HUES6 (cell line): Measurements from ENCODE around the gene CDX1.

Source experiments
- H3K27ac ChIP-seq: 2 replicates; pipeline ENCODE4 v1.7.0; 2013; ENCODE audit warnings: low read depth, mild to moderate bottlenecking, low read length, inconsistent platforms
- H3K27me3 ChIP-seq: 2 replicates; pipeline ENCODE4 v1.6.1; 2013; ENCODE audit warnings: low read length; ENCODE audit not compliant: control insufficient read depth, insufficient read depth
- H3K36me3 ChIP-seq: 2 replicates; pipeline ENCODE4 v1.6.1; 2013; ENCODE audit warnings: low read length; ENCODE audit not compliant: control insufficient read depth, insufficient read depth
- H3K4me1 ChIP-seq: 2 replicates; pipeline ENCODE4 v1.6.1; 2013; ENCODE audit warnings: low read length; ENCODE audit not compliant: control insufficient read depth, insufficient read depth
- H3K4me3 ChIP-seq: 2 replicates; pipeline ENCODE4 v1.5.1; 2013; ENCODE audit warnings: low read depth, low read length
- H3K9ac ChIP-seq: one replicate; pipeline ENCODE4 v1.6.1; 2013; ENCODE audit warnings: mild to moderate bottlenecking, low read length
- H3K9me3 ChIP-seq: 2 replicates; pipeline ENCODE4 v1.6.1; 2013; ENCODE audit warnings: low read depth, low read length; ENCODE audit not compliant: control insufficient read depth, insufficient read depth

Gene CDX1

DNA sequence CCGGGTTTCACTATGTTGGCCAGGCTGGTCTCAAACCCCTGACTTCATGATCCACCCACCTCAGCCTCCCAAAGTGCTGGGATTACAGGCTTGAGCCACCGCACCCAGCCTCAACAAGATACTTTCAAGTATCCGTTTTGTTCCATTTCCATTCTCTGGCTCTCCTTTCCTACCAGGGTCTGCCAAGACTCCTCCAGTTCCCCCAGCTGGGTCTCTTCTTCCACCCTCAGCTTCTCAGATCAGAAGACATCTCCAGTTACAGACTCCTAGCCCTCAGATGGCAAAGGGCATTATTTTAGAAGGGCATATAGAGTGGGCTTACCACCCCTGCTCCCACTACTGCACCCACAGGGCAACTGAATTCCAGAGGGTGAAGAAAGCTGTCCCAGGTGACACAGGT, 9.4 kb upstream of the CDX1 start:
- no peak overlapping the region for H3K27ac ChIP-seq

DNA sequence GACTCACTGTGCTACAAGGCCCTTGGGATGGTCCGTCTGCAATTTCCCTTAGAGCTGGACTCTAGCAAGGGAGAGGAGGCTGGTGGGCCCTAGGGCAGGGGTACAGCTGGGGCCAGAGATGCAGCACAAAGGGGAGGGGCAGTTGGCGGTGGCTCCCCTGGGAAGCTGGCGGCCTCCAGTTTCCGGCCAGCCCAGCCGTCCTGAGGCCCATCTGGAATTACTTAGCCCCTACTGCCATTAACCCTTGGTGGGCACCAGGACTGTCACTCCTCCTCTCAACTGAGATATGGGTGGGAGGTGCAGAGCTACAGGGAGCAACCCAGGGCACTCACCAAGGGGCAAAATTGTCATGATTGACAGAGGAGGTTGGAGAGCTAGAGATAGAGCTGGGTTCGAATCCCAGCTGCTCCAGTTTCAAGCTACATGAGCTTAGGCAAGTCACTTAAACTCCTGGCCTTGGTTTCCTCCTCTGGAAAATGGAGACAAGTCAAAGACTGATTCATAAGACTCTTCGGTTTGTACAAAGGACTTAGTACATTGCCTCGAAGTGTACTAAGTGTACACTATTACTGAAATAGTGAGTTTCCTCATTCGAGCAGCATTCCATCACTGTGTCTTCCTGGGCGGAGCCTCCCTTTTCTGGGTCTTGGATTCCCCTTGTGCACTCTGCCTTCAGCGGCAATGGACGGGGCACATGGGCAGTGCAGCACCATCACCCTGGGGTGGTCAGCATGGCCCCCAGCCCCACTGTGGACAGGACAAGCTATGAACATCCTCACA, 8.2 kb upstream of the CDX1 start:
- no peak overlapping the region for H3K4me3 ChIP-seq
- no peak overlapping the region for H3K9ac ChIP-seq
- no peaks in the 10 kb centered on the region for H3K9me3 ChIP-seq
- H3K4me1 ChIP-seq: peaks cover 44% of the 10 kb centered on the region
- no peak overlapping the region; the same call in 1 of the 2 replicates for H3K27ac ChIP-seq
- H3K36me3 ChIP-seq: no peaks in the 10 kb centered on the region
- peaks cover 8% of the 10 kb centered on the region; the same call in 1 of the 2 replicates for H3K27me3 ChIP-seq

More for the DNA sequence above, 9.4 kb upstream of the CDX1 start:
- no peaks in the 10 kb centered on the region for H3K36me3 ChIP-seq
- no peak overlapping the region for H3K9ac ChIP-seq
- H3K27me3 ChIP-seq: peaks cover 4% of the 10 kb centered on the region; the same call in 1 of the 2 replicates
- H3K4me3 ChIP-seq: no peak overlapping the region
- H3K4me1 ChIP-seq: peaks cover 48% of the 10 kb centered on the region
- H3K9me3 ChIP-seq: no peaks in the 10 kb centered on the region

DNA sequence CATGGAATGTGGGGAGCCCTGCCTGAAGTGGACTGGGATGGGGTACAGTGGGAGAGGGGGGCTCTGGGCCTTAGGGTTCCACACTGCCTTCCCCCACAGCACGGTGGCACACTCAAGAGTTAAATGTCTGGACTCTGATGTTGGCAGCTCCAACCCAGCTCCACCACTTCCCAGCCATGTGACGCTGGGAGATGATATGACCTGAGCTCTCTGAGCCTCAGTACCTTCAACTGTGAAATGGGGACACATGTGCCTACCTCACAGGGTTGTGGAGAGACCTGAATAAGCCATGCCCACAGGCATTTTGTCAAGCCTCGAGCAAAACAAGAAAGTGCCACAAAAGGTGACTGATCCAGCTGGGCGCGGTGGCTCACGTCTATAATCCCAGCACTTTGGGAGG, 7.5 kb upstream of the CDX1 start:
- Histone ChIP-seq H3K9me3 (no peaks in the 10 kb centered on the region), H3K9ac (no peak overlapping the region), H3K27ac (no peak overlapping the region)

DNA sequence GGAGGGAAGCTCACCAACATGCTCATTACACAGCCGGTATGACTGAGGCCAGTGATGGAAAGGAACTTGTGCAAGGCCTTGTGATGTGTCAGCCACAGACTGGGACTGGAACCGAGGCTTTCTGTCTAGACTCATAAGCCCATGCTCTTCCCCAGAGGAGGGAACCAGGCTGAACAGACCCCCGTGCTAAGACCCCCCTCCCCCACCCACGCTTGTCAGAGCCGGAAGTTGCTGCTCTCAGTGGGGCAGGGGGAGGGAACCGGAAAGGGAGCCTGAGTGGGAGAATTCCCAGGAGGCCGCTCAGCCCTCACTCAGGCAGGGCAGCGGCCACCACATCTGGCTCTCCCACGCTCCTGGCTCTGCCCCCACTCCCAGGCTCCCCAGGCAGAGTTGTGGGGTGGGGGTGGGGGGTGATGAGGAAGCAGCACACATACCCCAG, 6.8 kb upstream of the CDX1 start:
- Histone ChIP-seq H3K4me1 (peaks cover 40% of the 10 kb centered on the region), H3K9ac (no peak overlapping the region), H3K27me3 (peaks cover 22% of the 10 kb centered on the region), H3K27ac (no peak overlapping the region), H3K4me3 (no peak overlapping the region), H3K36me3 (no peaks in the 10 kb centered on the region), H3K9me3 (no peaks in the 10 kb centered on the region)

More for the DNA sequence above, 7.5 kb upstream of the CDX1 start:
- Histone ChIP-seq H3K4me1 (peaks cover 42% of the 10 kb centered on the region), H3K4me3 (no peak overlapping the region), H3K36me3 (no peaks in the 10 kb centered on the region), H3K27me3 (peaks cover 14% of the 10 kb centered on the region; the same call in 1 of the 2 replicates)

GRCh38 chr5:150160448-150161081, 6.0 kb upstream of the CDX1 start:
- Histone ChIP-seq H3K4me3 (no peak overlapping the region), H3K9ac (no peak overlapping the region), H3K9me3 (no peaks in the 10 kb centered on the region), H3K27ac (no peak overlapping the region), H3K4me1 (peaks cover 35% of the 10 kb centered on the region), H3K36me3 (no peaks in the 10 kb centered on the region), H3K27me3 (peaks cover 30% of the 10 kb centered on the region)

GRCh38 chr5:150161242-150162141, 5.1 kb upstream of the CDX1 start:
- Histone ChIP-seq H3K9ac (no peak overlapping the region), H3K9me3 (no peaks in the 10 kb centered on the region), H3K27ac (no peak overlapping the region), H3K4me3 (0 out of 2 replicates have a peak overlapping the region, but pooled peaks have one; percentile 7), H3K4me1 (peaks cover 35% of the 10 kb centered on the region; the same call in 1 of the 2 replicates), H3K36me3 (no peaks in the 10 kb centered on the region), H3K27me3 (peaks cover 35% of the 10 kb centered on the region)

DNA sequence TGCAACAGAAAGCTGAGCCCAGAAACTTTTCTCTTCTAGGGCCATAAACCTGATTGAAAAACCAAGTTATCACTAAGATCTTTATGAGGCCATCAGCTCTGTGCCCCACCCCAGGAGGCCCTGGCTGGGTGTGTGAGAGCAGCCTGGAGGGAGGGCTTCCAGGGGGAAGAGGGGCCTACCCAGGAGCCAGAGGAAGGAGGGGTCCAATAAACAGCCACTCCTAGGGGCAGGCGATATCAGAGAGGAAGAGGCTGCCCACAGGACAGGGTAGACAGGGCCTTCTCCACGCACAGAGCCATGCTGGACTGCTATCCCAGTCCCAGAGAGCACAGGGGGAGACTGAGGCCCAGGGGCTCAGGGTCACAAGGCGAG, 4.5 kb upstream of the CDX1 start:
- no peak overlapping the region for H3K27ac ChIP-seq
- H3K9ac ChIP-seq: no peak overlapping the region
- H3K27me3 ChIP-seq: peaks cover 41% of the 10 kb centered on the region
- H3K9me3 ChIP-seq: no peaks in the 10 kb centered on the region
- H3K4me1 ChIP-seq: peaks cover 35% of the 10 kb centered on the region; the same call in 1 of the 2 replicates
- H3K4me3 ChIP-seq: no peak overlapping the region
- no peaks in the 10 kb centered on the region for H3K36me3 ChIP-seq

DNA sequence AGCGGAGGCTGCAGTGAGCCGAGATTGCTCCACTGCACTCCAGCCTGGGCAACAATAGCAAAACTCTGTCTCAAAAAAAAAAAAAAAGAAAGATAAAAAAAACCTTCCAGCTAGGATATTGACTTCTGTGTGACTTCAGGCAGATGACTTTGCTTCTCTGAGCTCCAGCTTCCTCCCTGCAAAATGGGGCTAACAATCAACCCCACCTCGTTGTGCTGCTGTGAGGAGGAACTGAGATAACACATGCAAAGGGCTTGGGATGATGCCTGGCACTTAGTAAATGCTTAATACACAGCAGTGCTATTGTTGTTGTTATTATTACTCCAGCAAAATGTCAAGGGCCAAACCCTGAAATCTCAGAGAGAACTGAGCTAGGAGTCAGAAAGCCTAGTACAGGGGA, 3.5 kb upstream of the CDX1 start:
- Histone ChIP-seq H3K4me3 (no peak overlapping the region), H3K27me3 (peaks cover 50% of the 10 kb centered on the region), H3K9ac (no peak overlapping the region), H3K36me3 (no peaks in the 10 kb centered on the region), H3K4me1 (peaks cover 38% of the 10 kb centered on the region; the same call in 1 of the 2 replicates), H3K9me3 (no peaks in the 10 kb centered on the region), H3K27ac (no peak overlapping the region)

DNA sequence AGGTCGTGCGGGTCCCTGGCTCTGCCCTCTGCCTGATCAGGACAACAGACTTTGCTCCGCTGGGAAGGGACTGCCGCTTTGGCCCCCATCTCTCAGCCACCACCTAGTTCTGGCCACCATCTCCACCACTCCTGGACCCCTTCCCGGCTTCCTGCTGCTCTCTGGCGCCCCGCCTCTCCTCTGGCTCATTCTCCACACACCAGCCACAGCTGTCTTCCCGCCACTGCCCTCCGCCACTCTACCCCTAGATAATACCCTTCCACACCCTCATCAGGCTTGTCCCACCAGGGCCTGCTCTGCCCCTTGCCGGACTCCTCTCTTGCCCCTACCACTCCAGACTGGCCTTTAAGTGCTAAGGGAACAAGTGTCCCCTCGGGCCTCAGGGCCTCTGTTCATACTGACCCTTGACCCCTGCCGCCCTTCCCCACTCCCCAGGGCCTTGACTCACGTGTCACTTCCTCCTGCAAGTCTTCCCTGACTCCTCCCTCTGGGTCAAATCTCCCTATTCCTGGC, 3.0 kb upstream of the CDX1 start:
- no peaks in the 10 kb centered on the region for H3K9me3 ChIP-seq
- H3K36me3 ChIP-seq: no peaks in the 10 kb centered on the region
- H3K9ac ChIP-seq: no peak overlapping the region
- peaks cover 56% of the 10 kb centered on the region for H3K27me3 ChIP-seq
- peaks cover 38% of the 10 kb centered on the region; the same call in 1 of the 2 replicates for H3K4me1 ChIP-seq
- no peak overlapping the region for H3K27ac ChIP-seq
- no peak overlapping the region for H3K4me3 ChIP-seq

DNA sequence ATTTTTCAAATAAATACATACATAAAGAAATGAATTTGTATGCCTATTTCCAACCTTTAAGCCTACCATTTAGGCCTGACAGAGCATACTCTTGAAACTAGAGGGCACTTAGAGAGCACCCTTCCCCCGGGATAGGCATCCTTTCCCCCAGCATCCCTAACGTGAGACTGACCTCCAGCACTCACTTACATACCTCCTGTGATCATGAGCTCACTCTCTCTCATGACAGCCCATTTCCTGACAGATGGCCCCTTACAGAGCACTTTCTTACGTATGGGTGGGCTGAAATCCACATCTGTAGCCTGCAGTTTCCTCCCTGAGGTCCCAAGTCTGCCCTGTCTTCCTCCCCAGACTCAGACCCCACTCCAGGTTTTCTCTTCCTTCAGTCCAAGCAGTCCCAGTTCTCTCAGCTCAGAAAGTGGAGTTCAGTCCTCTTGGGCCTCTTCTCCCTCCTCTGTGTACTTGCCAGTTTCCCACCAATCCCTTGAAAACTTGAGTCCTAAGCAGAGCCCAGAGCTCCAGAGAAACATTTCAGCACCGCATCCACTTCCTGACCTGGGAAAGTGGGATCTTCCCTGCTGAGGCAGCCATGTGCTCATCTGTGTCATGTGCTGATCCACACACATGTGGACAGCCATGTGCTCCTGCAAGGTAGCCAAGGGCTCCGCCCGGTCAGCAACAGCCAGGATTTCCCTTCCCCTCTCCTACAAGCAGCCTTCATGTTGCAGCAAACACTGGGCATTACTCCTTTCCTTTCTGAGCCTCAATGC, 2.2 kb upstream of the CDX1 start:
- H3K27me3 ChIP-seq: peaks cover 64% of the 10 kb centered on the region
- peaks cover 38% of the 10 kb centered on the region; the same call in 1 of the 2 replicates for H3K4me1 ChIP-seq
- no peaks in the 10 kb centered on the region for H3K36me3 ChIP-seq
- no peak overlapping the region for H3K9ac ChIP-seq
- no peaks in the 10 kb centered on the region for H3K9me3 ChIP-seq
- no peak overlapping the region for H3K27ac ChIP-seq
- no peak overlapping the region for H3K4me3 ChIP-seq
